PC-3 (cell line): Measurements from ENCODE around the gene AGRP. TPM values are rescaled to one million over a fixed set of nuclear protein-coding genes. Genes with fewer than 3 reads are reported as not detected.

Experiments used
- ATAC-seq: fragments of 200-7000 bp; cut with Tn5 transposase; 2 replicates; pipeline ENCODE4 v1.9.1; 2020; ENCODE audit warnings: mild to moderate bottlenecking, moderate library complexity
- BruUV-seq: library from RNA; stranded (reverse); fragments of 400-500 nt; replicated peaks from 2 replicates; lab custom pipeline; 2021; lab: Mats Ljungman, UMichigan
- CTCF ChIA-PET: fragments of 300-600 bp; sonication (Branson Sonifier 250); formaldehyde crosslinking; loops from one replicate; lab custom pipeline; 2022; ENCODE audit warnings: antibody characterized with exemption; lab: Charles Lee
- POLR2A ChIA-PET: fragments of 300-600 bp; sonication (Branson Sonifier 250); formaldehyde crosslinking; loops from one replicate; lab custom pipeline; 2022; ENCODE audit warnings: antibody characterized with exemption; ENCODE audit not compliant: unreplicated experiment; lab: Charles Lee
- DNase-seq: peaks from one replicate; pipeline ENCODE4 v3.0.0-alpha.2; 2015
- H2AFZ ChIP-seq: fragments of 300-600 bp; sonication (generic); 2 replicates; pipeline ENCODE4 v1.6.0; 2016; ENCODE audit warnings: antibody characterized with exemption, low read length
- H3F3A ChIP-seq: fragments of 300-600 bp; sonication (generic); one replicate; pipeline ENCODE4 v1.6.0; 2017; ENCODE audit warnings: antibody characterized with exemption, low read length, control low read depth, mild to moderate bottlenecking; ENCODE audit not compliant: unreplicated experiment
- H3K27ac ChIP-seq: fragments of 300-600 bp; sonication (generic); 2 replicates; pipeline ENCODE4 v1.5.1; 2016; ENCODE audit warnings: mild to moderate bottlenecking, low read length
- H3K27me3 ChIP-seq: fragments of 300-600 bp; sonication (generic); 2 replicates; pipeline ENCODE4 v1.6.1; 2016; ENCODE audit warnings: low read length, mixed read lengths
- H3K36me3 ChIP-seq: fragments of 300-600 bp; sonication (generic); 2 replicates; pipeline ENCODE4 v1.6.1; 2016; ENCODE audit warnings: low read depth, mixed run types, low read length, mixed read lengths
- H3K4me1 ChIP-seq: fragments of 300-600 bp; sonication (generic); 2 replicates; pipeline ENCODE4 v1.5.1; 2016; ENCODE audit warnings: low read length; ENCODE audit not compliant: insufficient read depth
- H3K4me2 ChIP-seq: fragments of 300-600 bp; sonication (generic); 2 replicates; pipeline ENCODE4 v1.6.0; 2016; ENCODE audit warnings: low read length
- H3K4me3 ChIP-seq: fragments of 300-600 bp; sonication (generic); 2 replicates; pipeline ENCODE4 v1.5.1; 2016; ENCODE audit warnings: mild to moderate bottlenecking, low read length, mixed read lengths
- H3K79me2 ChIP-seq: fragments of 300-600 bp; sonication (generic); 2 replicates; pipeline ENCODE4 v1.6.1; 2017; ENCODE audit warnings: low read length, mixed read lengths
- H3K9ac ChIP-seq: fragments of 300-600 bp; sonication (generic); 2 replicates; pipeline ENCODE4 v1.6.0; 2016; ENCODE audit warnings: mild to moderate bottlenecking, low read length
- H3K9me2 ChIP-seq: fragments of 300-600 bp; sonication (generic); replicated peaks from 2 replicates; pipeline ENCODE4 v1.6.1; 2016; ENCODE audit warnings: mixed run types, low read length, mixed read lengths
- H3K9me3 ChIP-seq: fragments of 300-600 bp; sonication (generic); 2 replicates; pipeline ENCODE4 v1.6.1; 2016; ENCODE audit warnings: low read length, mixed read lengths
- H4K20me1 ChIP-seq: fragments of 300-600 bp; sonication (generic); 2 replicates; pipeline ENCODE4 v1.6.1; 2016; ENCODE audit warnings: low read length, mixed read lengths
- CTCF ChIP-seq: fragments of 300-600 bp; sonication (generic); conservative IDR thresholded peaks from 2 replicates; pipeline ENCODE4 v1.5.1; 2017; ENCODE audit warnings: antibody characterized with exemption, low read depth, mild to moderate bottlenecking, low read length
- EZH2 ChIP-seq: fragments of 300-600 bp; sonication (generic); IDR thresholded peaks from one replicate; pipeline ENCODE4 v1.6.1; 2017; ENCODE audit warnings: antibody characterized with exemption, mild to moderate bottlenecking, low read length; ENCODE audit not compliant: unreplicated experiment
- EZH2phosphoT487 ChIP-seq: fragments of 300-600 bp; sonication (generic); IDR thresholded peaks from 2 replicates; pipeline ENCODE4 v1.6.1; 2018; ENCODE audit warnings: mild to moderate bottlenecking, antibody characterized with exemption, low read length, borderline replicate concordance
- intact Hi-C: fragments of 100-400 bp; cut with micrococcal nuclease; formaldehyde crosslinking; loops from 2 replicates; pipeline ENCODE4 v1.9.0; 2023
- total RNA-seq: library from RNA; depleted of rRNA; stranded (reverse); fragments of >200 nt; gene quantifications from 2 replicates; pipeline ENCODE4 v1.2.3, GENCODE V29; 2014

AGRP gene
- total RNA-seq, 1 experiment from 2014 or later, result not detected

- Histone ChIP-seq H3K4me3 (no peak overlapping the region), H3K9me3 (no peaks in the 10 kb centered on the region), H2AFZ (no peak overlapping the region), H3K9ac (no peak overlapping the region), H3K4me2 (no peak overlapping the region), H3F3A (no peaks in the 10 kb centered on the region), H3K36me3 (no peaks in the 10 kb centered on the region), H3K4me1 (no peaks in the 10 kb centered on the region; the same call in 1 of the 2 replicates), H3K27ac (no peak overlapping the region), H4K20me1 (no peaks in the 10 kb centered on the region), H3K9me2 (no peaks in the 10 kb centered on the region), H3K79me2 (peaks cover 12% of the 10 kb centered on the region; the same call in 1 of the 2 replicates), H3K27me3 (no peaks in the 10 kb centered on the region)
- TF ChIP-seq CTCF, result no peak
- no peak for TF ChIP-seq EZH2
- no peak for TF ChIP-seq EZH2phosphoT487
- intact Hi-C loops, result no loop called here
- ATAC-seq (no peak), DNase-seq (no peak)
- ChIA-PET POLR2A (no interaction called here), CTCF (interaction anchor here (0.6 kb wide), 1 partner anchor 358 kb away, joined by 4 read pairs; no protein-coding TSS in a partner anchor)
- BruUV-seq, result no TSS peak
Measured at GRCh38 chr16:67459066-67459860, 24.1 kb downstream of the AGRP start.

- no peaks in the 10 kb centered on the region for H3F3A ChIP-seq
- no TSS peak for BruUV-seq
- no peaks in the 10 kb centered on the region; the same call in 1 of the 2 replicates for H3K4me1 ChIP-seq
- H3K9ac ChIP-seq, result no peak overlapping the region
- H3K4me2 ChIP-seq, result no peak overlapping the region
- H3K36me3 ChIP-seq, result no peaks in the 10 kb centered on the region
- POLR2A ChIA-PET, result no interaction called here
- H3K27me3 ChIP-seq, result no peaks in the 10 kb centered on the region
- H2AFZ ChIP-seq, result no peak overlapping the region
- 0 out of 2 replicates have a peak, but pooled peaks cover 8% of the 10 kb centered on the region for H3K79me2 ChIP-seq
- CTCF ChIA-PET, result no interaction called here
- no peaks in the 10 kb centered on the region for H3K9me3 ChIP-seq
- no peak overlapping the region for H3K27ac ChIP-seq
- intact Hi-C loops, result no loop called here
- H3K4me3 ChIP-seq, result no peak overlapping the region
- DNase-seq (no peak), ATAC-seq (no peak)
- no peaks in the 10 kb centered on the region for H3K9me2 ChIP-seq
- no peak for TF ChIP-seq EZH2phosphoT487
- TF ChIP-seq EZH2, result no peak
- no peak for TF ChIP-seq CTCF
- no peaks in the 10 kb centered on the region for H4K20me1 ChIP-seq
Measured at GRCh38 chr16:67458121-67458641, 25.2 kb downstream of the AGRP start.

- Histone ChIP-seq H4K20me1 (no peaks in the 10 kb centered on the region), H3K36me3 (no peaks in the 10 kb centered on the region), H3K4me2 (no peak overlapping the region), H3K4me1 (no peaks in the 10 kb centered on the region), H3K9ac (no peak overlapping the region), H2AFZ (no peak overlapping the region), H3K9me3 (no peaks in the 10 kb centered on the region), H3K4me3 (no peak overlapping the region), H3K9me2 (no peaks in the 10 kb centered on the region), H3K79me2 (0 out of 2 replicates have a peak, but pooled peaks cover 8% of the 10 kb centered on the region), H3K27me3 (no peaks in the 10 kb centered on the region), H3F3A (no peaks in the 10 kb centered on the region), H3K27ac (no peak overlapping the region)
- DNase-seq (no peak), ATAC-seq (no peak)
- TF ChIP-seq CTCF (no peak), EZH2phosphoT487 (no peak), EZH2 (no peak)
- BruUV-seq, result no TSS peak
- CTCF ChIA-PET, result no interaction called here
- POLR2A ChIA-PET, result no interaction called here
- intact Hi-C loops, result no loop called here
Measured at GRCh38 chr16:67457611-67458010, 25.7 kb downstream of the AGRP start.
